Islet precursor cell (in vitro differentiated cells): ENCODE results near the gene FLAD1.

ENCODE experiments used
- DNase-seq: peaks from one replicate; pipeline ENCODE4 v3.0.0-alpha.2; 2018

FLAD1 gene

DNA sequence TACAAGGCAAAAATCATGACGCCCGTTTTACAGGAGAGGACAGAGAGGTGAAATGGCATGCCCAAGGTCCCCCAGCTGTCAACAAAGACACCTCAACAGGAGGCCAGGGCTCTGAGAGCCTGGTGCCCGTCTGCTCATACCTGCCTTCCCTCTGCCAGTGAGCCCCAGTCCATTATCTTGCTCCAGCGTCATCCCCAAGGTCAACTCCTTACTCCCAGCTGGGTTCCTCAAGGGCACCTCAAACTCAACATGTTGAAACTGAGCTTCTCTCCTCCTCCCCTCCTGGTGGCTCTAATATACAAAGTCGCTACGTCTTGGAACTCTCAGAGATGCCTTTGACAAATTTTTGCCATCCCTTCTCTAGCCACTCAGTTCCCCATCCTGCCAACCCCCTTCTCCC is 30.5 kb upstream of the FLAD1 start:
- no peak for DNase-seq

DNA sequence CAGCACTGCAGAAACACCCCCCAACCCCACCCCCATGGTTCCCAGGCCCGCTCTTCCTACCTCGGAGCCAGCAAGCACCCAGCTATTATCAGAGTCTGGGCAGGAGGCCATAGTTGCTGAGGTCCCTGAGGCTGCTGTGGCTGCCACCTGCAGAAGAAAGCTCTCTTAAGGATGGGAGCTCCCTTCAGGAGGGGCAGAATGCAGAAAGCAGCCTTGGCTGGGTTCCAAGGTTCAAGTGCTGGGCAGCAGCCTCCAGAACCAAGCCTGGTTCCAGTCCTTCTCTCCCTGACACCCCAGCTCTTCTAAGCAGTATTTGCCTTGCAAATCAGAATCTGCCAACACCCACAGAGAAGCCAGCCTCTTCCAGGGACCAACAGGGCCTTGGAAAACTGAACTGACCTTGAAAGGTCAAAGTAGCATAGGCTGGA is 29.5 kb upstream of the FLAD1 start:
- DNase-seq: no peak

DNA sequence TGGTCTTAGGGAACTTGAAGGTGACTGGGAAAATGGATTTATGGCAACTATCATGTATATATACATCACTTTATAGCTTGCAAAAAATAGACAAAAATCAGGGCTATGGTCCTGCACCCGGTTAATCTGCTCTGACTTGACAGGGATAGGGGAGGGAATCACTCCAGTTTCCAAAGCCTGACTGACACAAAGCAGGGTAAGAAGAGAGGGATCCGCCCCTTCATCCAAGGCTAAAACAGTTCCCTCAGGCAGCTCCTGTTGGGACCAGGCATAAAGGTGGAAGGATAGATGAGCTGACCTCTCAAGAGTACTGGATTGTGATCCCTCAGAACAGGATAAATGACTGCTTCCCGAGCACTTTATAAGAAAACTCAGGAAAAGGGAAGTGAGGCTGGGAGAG is 28.6 kb upstream of the FLAD1 start:
- DNase-seq: no peak

DNA sequence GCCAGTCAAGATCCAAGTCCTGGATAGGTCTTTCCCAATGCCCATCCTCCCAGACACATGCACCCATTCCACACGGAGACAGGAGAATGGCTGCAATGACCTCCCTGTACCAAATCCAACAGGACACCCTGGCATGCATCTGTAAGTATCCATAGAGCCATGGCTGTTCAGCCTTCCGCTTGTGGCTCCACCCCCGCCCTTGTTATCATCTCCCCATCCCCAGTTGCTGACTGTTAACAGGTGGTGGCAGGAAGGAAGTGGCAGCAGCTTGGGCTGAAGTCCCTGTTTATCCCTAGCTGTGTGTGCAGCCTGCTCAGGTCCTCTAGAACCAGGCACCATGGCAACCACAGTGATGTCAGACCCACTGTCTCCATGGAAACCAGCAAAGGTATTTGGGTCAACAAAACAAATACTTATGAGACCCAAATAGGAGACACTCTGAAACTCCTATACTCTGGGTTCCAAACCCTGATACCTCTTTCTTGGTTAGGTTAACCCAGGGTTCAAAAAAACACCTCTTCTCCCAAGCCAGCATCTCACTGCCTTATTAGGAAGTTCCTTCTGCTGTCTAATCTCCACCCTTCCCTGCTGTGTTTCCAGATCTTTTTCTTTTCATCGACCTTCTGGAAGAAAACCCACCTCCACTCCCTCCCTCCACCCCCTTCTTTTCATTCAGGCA is 28.0 kb upstream of the FLAD1 start:
- peak; percentile 72 for DNase-seq

GRCh38 chr1:154955718-154956543 is 27.2 kb upstream of the FLAD1 start, which contains the start of gene PBXIP1:
Gene PBXIP1, minus strand, starts transcription at chr1:154956099. Its CDS starts 2,378 bp downstream, at chr1:154953721.
- DNase-seq: peak; percentile 96

- DNase-seq: no peak
These were observed 26.6 kb upstream of the FLAD1 start for GRCh38 chr1:154956544-154956941.

- no peak for DNase-seq
These were observed 26.0 kb upstream of the FLAD1 start for GRCh38 chr1:154957091-154957657.

- no peak for DNase-seq
These were observed 25.1 kb upstream of the FLAD1 start for GRCh38 chr1:154958036-154958435.

GRCh38 chr1:154958681-154959425 is 24.3 kb upstream of the FLAD1 start:
- no peak for DNase-seq

DNA sequence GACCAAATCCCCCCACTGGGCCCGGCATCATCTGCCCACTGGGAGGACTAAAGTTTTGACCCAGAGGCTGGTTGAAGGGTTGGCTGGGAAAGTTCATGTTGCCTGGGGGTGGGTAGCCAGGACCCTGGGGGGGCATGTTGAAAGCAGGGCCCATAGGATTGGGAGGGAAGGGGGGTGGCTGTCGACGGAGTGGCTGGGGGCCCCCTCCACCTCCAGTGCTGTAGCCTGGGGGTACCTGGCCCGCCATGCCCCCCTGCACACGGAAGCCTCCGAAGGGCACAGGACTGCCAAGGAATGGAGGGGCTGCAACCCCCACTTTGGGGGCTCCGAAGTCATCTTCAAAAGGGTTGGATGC is 23.7 kb upstream of the FLAD1 start:
- no peak for DNase-seq

DNA sequence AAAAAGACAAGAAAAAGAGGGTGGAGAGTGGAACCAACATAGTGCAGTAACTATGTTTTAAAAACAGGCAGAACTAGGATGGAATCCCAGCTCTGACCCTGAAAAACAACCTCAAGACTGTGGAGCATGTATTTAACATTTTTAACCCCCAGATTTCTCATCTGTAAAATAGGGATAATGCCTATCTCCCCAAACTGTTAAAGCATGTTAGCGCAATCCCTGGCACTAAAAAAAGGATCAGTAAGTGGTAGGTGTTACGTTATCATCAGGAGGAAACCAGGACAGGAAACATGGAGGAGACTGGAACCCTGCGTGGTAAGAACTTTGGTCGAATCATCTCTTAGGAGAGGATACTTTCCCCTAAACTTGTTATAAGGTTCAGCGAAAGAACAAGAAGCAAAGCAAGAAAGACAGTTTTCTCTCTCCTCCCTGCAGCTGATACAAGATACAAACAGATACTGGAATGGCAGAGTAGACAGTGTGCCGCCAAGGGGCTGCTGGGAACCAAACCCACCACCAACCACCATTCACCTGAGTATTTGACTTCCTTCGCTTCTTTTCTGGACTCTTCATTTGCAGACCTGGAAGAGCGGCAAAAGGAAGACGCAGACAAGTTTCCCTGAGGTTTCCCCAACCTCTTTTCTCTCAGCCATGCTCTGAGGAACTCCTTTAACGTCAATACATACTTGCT is 22.6 kb upstream of the FLAD1 start:
- DNase-seq: no peak

- peak; percentile 90 for DNase-seq
These were observed 21.7 kb upstream of the FLAD1 start, which contains the start of gene PYGO2 for GRCh38 chr1:154961207-154962155. Gene PYGO2, minus strand, starts transcription at chr1:154961782. Its CDS starts 206 bp downstream, at chr1:154961576.

DNA sequence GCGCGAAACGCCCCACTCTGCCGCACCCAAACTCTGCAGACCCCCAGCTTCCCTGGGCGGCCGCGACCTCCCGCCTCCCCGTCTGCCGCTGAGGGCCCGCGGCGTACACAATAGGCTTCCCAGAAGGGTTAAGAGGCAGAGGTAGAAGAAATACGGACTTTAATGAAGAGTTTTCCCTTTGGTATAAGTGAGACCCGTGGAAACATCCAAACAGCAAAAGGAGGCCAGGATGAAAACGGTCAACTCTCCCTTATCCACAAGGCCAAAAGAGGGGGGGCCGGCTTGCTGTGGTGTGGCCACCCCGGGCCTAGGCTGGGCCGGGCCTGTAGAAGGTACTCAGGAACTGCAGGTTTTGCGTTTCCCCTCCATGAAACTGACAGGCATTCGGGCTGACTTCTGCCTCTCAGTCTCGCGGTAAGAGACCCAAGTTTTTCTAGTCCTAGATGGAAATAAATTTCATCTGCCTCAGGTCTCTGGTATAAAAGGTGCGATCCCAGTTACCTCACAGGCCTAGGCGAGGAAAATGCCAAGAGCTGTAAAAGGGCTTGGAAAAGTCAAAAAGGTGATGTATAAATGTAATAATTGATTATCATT is 20.9 kb upstream of the FLAD1 start:
- no peak for DNase-seq

DNA sequence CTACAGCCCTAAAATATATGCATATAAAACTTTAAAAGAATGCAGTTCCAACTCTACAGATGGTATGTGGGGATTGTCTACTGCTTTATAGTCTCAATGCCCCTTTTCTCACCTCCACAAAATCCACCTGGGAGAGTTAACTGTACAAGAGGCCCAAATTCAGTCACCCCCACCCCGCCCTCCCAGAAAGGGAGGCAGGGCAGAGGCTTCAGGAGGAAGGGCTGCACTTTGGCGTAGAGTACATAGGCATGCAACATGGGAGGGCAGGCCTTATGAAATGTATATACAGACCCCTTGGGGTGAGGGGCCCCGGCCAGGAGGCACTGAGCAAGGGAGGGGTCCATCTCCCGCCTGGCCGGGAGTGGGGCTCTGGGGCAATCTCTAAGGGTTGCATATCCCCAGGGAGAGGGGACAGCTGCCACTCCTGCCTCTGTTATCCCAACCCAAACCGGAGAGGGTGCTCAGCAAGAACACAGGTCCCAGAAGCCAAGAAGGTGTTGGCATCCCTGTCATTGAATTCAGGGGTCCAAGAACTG is 20.3 kb upstream of the FLAD1 start:
- DNase-seq: no peak

GRCh38 chr1:154963643-154964042 is 19.5 kb upstream of the FLAD1 start:
- no peak for DNase-seq

DNA sequence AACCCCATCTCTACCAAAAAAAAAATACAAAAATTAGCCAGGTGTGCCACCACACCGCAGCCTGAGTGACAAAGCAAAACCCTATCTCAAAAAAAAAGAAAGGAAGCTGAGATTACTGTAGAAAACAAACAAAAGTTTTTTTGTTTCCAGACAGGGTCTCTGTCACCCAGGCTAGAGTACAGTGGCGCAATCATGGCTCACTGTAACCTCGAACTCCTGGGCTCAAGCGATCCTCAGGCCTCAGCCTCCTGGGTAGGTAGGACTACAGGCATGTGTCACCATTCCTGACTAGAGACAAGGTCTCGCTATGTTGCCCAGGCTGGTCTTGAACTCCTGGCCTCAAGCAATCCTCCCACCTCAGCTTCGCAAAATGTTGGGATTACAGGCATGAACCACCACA is 18.8 kb upstream of the FLAD1 start:
- no peak for DNase-seq

DNA sequence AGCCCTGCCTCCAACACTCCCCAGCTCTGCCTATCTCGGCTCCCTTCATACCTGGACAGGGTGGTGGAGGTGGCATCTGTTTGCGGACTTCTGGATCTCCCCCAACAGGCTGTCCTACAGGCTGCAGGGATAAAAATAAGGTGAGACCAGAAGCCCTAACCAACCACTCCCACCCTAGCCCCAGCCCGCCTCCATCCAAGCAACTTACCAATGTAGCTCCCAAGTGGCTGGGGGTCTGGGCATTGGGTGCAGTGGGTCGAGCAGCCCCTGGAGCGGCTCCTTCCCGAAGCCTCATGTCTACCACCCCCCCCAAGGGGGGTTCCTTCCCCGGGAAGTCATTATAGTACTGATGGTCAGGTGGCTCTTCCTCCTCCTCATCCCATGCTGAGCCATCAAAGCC is 17.0 kb upstream of the FLAD1 start:
- no peak for DNase-seq

DNA sequence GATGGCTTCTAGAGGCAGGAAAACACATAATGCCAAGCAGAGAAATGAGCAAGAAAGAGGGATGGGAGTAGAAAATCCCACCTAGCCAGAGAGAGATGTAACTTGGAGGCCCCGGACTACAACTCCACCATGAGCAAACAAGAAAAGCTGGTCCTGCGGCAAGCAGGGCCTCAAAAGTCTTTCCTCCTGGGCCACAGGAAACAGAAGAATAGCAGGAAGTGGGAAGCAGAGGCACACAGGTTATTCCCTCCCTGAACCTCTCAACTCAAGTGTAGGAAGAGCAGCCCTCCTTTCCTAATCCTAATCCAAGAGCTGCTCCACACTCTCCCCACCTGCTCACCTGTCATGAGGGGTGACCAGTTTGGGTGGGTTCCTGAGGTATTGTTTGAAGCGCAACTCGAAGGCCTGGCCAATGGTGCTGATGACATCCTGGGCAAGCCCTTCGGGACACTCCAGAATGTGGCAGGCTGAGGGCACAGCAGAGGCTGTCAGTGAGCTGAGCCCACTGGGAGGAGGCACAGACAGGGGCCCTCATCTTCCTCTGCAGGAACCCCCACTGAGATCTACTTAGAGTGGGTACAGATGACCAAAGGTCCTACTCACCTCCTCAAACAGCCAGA is 15.7 kb upstream of the FLAD1 start:
- no peak for DNase-seq

GRCh38 chr1:154968731-154969130 is 14.4 kb upstream of the FLAD1 start:
- no peak for DNase-seq

GRCh38 chr1:154969246-154969645 is 13.9 kb upstream of the FLAD1 start:
- no peak for DNase-seq
